Psoas muscle (tissue), 8 donors: ENCODE data around the gene ZNF28. TPM values are rescaled to one million over a fixed set of nuclear protein-coding genes. Genes with fewer than 3 reads are reported as not detected.
"Not testable (repeated sequence)": the region's sequence is repeated elsewhere in the genome, so short reads cannot be mapped to it uniquely, and the experiment has no call there.

ENCODE experiments used
- ATAC-seq, 4 donors: fragments of 200-7000 bp; cut with Tn5 transposase; one replicate each; pipeline ENCODE4 v1.9.1; 2020; ENCODE audit warnings: moderate library complexity in 3 of 4, mild to moderate bottlenecking in 2 of 4
- DNase-seq, 2 donors: peaks; one replicate each; pipeline ENCODE4 v3.0.0-alpha.2; 2020
- H3K27ac ChIP-seq: fragments of 200-600 bp; one replicate; pipeline ENCODE4 v1.8.0; 2022
- H3K27me3 ChIP-seq, 3 donors: fragments of 200-600 bp in 1 of 3; one replicate each; pipeline versions ENCODE4 v1.6.1 to v1.8.0; 2013 to 2022; ENCODE audit warnings: low read length in 2 of 3, mild to moderate bottlenecking in 2 of 3, moderate library complexity in 1 of 3; ENCODE audit not compliant: insufficient read depth in 3 of 3
- H3K36me3 ChIP-seq, 2 donors: fragments of 200-600 bp in 1 of 2; one replicate each; pipeline versions ENCODE4 v1.6.1 to v1.8.0; 2013 to 2022; ENCODE audit warnings: low read depth in 1 of 2, mild to moderate bottlenecking in 1 of 2, moderate library complexity in 1 of 2; ENCODE audit not compliant: insufficient read depth in 1 of 2
- H3K4me1 ChIP-seq: fragments of 200-600 bp; one replicate; pipeline ENCODE4 v1.8.0; 2022
- H3K4me3 ChIP-seq: fragments of 200-600 bp; one replicate; pipeline ENCODE4 v1.8.0; 2022; ENCODE audit warnings: mild to moderate bottlenecking
- H3K9me3 ChIP-seq: fragments of 200-600 bp; one replicate; pipeline ENCODE4 v1.8.0; 2022
- WGBS, 3 donors: extraction: QIAGEN DNeasy Blood & Tissue Kit; methylation state at CpG; one replicate each; pipeline versions ENCODE4 v1.1.6 to v1.1.7; 2013; 5-methylcytosine and 5-hydroxymethylcytosine counted together
- intact Hi-C, 2 donors: fragments of 100-400 bp; cut with DNase I; formaldehyde crosslinking; loops; one replicate each; pipeline versions ENCODE4 v1.11.0 to v1.14.2; 2022
- long read RNA-seq, 2 donors: library from polyadenylated mRNA; unstranded; transcript quantifications; one replicate each; pipeline ENCODE4 v2.0.0, GENCODE V29; 2021
- polyA plus RNA-seq, 3 donors: library from polyadenylated mRNA; stranded (reverse); fragments of 200-250 nt; gene quantifications; one replicate each; pipeline ENCODE4 v1.2.3, GENCODE V29; 2013
- total RNA-seq, 4 donors: library from RNA; stranded (reverse); fragmentation: NEBNext Ultra II Directional in 2 of 4; extraction: Animal tissue kit (Norgen Biotek cat#: 25700) in 2 of 4; gene quantifications; one replicate each; pipeline versions ENCODE4 v1.2.1 to v1.2.4, GENCODE V29; 2021 to 2023
- donor health status: healthy with polysubstance abuse.
- donor health status: DM: no; HTN: no; CAD: no; lungs with moderate emphysema.
- donor health status: Bipolar disorder and iron deficiency.
- donor health status: healthy.
- donor health status: DM: yes; HTN: yes; CAD: no.
- donor health status: DM: no; HTN: no; CAD: no.
- donor health status: DM: no; HTN: no; CAD: no.
- donor health status: DM: yes; HTN: yes; CAD: no.

The ZNF28 gene
- total RNA-seq (1 to 10 TPM; 2.4 to 8.1 (median 3.4) TPM), polyA plus RNA-seq (1 to 10 TPM in 2 of 3 donors, under 1 TPM in 1; 0.52 to 7.8 (median 2.8) TPM)
- long read RNA-seq, donor 1, partial matches to known transcripts, result 0 of 4 reads
- long read RNA-seq, donor 1, other reads (novel, unspliced or antisense), result 2 of 4 reads
- long read RNA-seq, donor 2, full-length matches to known transcripts, result 3 of 7 reads
- long read RNA-seq, donor 2, partial matches to known transcripts, result 0 of 7 reads
- long read RNA-seq, donor 2, other reads (novel, unspliced or antisense), result 4 of 7 reads

GRCh38 chr19:52821204-52821960 is at the start of gene ZNF28:
TSS of gene ZNF28 (minus strand) at chr19:52821633. CDS start at chr19:52817958, 3,675 bp downstream.
- WGBS, 3 donors, result 0 to 2% (median 1%) methylated on average over 22 to 36 of the region's 44 CpGs
- H3K4me1 ChIP-seq, H3K36me3 ChIP-seq, H3K27me3 ChIP-seq, H3K9me3 ChIP-seq: not testable (repeated sequence)
- peak; percentile 70 to 81 for DNase-seq
- peak; percentile 95 to 100 (median 100) for ATAC-seq
- Histone ChIP-seq H3K4me3 (peak within 1 kb of the TSS; percentile 77), H3K27ac (peak within 1 kb of the TSS; percentile 58)
- intact Hi-C loops, result loop anchor here in 1 of 2 donors (5.0 kb wide), 1 partner anchor 36 kb away; the partner anchor contains the start of gene ZNF468

GRCh38 chr19:52868031-52868430 is 46.6 kb upstream of the ZNF28 start:
- ATAC-seq, H3K27ac ChIP-seq, H3K27me3 ChIP-seq, H3K9me3 ChIP-seq, DNase-seq, H3K4me3 ChIP-seq, H3K4me1 ChIP-seq, H3K36me3 ChIP-seq, intact Hi-C loops: not testable (repeated sequence)
- 88 to 92% (median 90%) methylated on average over 11 of the region's 11 CpGs for whole genome bisulfite sequencing, 3 donors

- ATAC-seq, result peak; percentile 99 to 100 (median 100)
- Histone ChIP-seq H3K36me3 (peaks cover 5 to 17% of the 10 kb centered on the region in 2 donors), H3K27ac (peak within 1 kb of the TSS; percentile 58), H3K4me3 (peak within 1 kb of the TSS; percentile 75)
- H3K9me3 ChIP-seq, H3K4me1 ChIP-seq, H3K27me3 ChIP-seq: not testable (repeated sequence)
- DNase-seq, result peak; percentile 79 to 85
- WGBS, 3 donors, result 1% methylated on average over 34 to 43 of the region's 43 CpGs
- intact Hi-C loops, result loop anchor here in 1 of 2 donors (5.0 kb wide), 1 partner anchor 35 kb away; the partner anchor contains the start of gene ZNF28
Measured at GRCh38 chr19:52857378-52858191, 36.2 kb upstream of the ZNF28 start, which contains the start of gene ZNF468. TSS of gene ZNF468 (minus strand) at chr19:52857619. CDS start at chr19:52854272, 3,347 bp downstream.

GRCh38 chr19:52856540-52857377 is 35.3 kb upstream of the ZNF28 start:
- H3K27ac ChIP-seq, result peak overlapping the region; percentile 58
- intact Hi-C loops, result loop anchor here in 1 of 2 donors (5.0 kb wide), 1 partner anchor 34 kb away; the partner anchor contains the start of gene ZNF28
- H3K4me3 ChIP-seq, result peak overlapping the region; percentile 75
- H3K9me3 ChIP-seq, H3K27me3 ChIP-seq, H3K4me1 ChIP-seq: not testable (repeated sequence)
- 0 to 3% (median 1%) methylated on average over 19 to 22 of the region's 31 CpGs for WGBS, 3 donors
- peak in 1 of 2 donors; percentile 70 for DNase-seq
- ATAC-seq, result peak; percentile 29 to 71 (median 44)
- peaks cover 5 to 25% of the 10 kb centered on the region in 2 donors for H3K36me3 ChIP-seq

- 85 to 92% (median 88%) methylated on average over 5 of the region's 5 CpGs for WGBS, 3 donors
- H3K4me3 ChIP-seq, ATAC-seq, H3K27ac ChIP-seq, H3K9me3 ChIP-seq, DNase-seq, intact Hi-C loops, H3K4me1 ChIP-seq, H3K27me3 ChIP-seq: not testable (repeated sequence)
- peaks cover 25 to 87% of the 10 kb centered on the region in 2 donors for H3K36me3 ChIP-seq
Measured at GRCh38 chr19:52847352-52847751, 25.9 kb upstream of the ZNF28 start.

GRCh38 chr19:52840825-52841465 is 19.5 kb upstream of the ZNF28 start:
- DNase-seq, H3K27me3 ChIP-seq, H3K4me1 ChIP-seq, intact Hi-C loops, H3K27ac ChIP-seq, ATAC-seq, H3K4me3 ChIP-seq: not testable (repeated sequence)
- H3K36me3 ChIP-seq, result peaks cover 36 to 79% of the 10 kb centered on the region in 2 donors
- H3K9me3 ChIP-seq, result peaks cover 60% of the 10 kb centered on the region
- 98 to 99% (median 98%) methylated on average over 10 of the region's 10 CpGs for WGBS, 3 donors

- Histone ChIP-seq H3K9me3 (peaks cover 20% of the 10 kb centered on the region), H3K36me3 (peaks cover 0 to 13% of the 10 kb centered on the region in 2 donors)
- H3K27me3 ChIP-seq, DNase-seq, H3K27ac ChIP-seq, H3K4me3 ChIP-seq, H3K4me1 ChIP-seq, ATAC-seq, intact Hi-C loops: not testable (repeated sequence)
- WGBS, 3 donors, result 41 to 73% (median 72%) methylated on average over 1 of the region's 1 CpG
Measured at GRCh38 chr19:52834289-52834688, 12.9 kb upstream of the ZNF28 start.

GRCh38 chr19:52833541-52833940 is 12.1 kb upstream of the ZNF28 start:
- H3K27ac ChIP-seq, DNase-seq, H3K4me3 ChIP-seq, H3K4me1 ChIP-seq, intact Hi-C loops, ATAC-seq, H3K27me3 ChIP-seq, H3K36me3 ChIP-seq: not testable (repeated sequence)
- 58 to 60% (median 59%) methylated on average over 5 of the region's 5 CpGs for WGBS, 3 donors
- peaks cover 13% of the 10 kb centered on the region for H3K9me3 ChIP-seq

- H3K36me3 ChIP-seq, H3K9me3 ChIP-seq, H3K27ac ChIP-seq, H3K27me3 ChIP-seq, H3K4me1 ChIP-seq, ATAC-seq, DNase-seq, intact Hi-C loops, H3K4me3 ChIP-seq: not testable (repeated sequence)
- WGBS, 3 donors, result 60 to 67% (median 65%) methylated on average over 7 of the region's 7 CpGs
Measured at GRCh38 chr19:52829866-52830265, 8.4 kb upstream of the ZNF28 start.
